ENCODE results near the gene LRMDA. TPM values are rescaled to one million over a fixed set of nuclear protein-coding genes. Genes with fewer than 3 reads are reported as not detected.

LRMDA gene
- total and polyA plus RNA-seq, 2 of the 8 experiments (the other 6 are each of a cell fraction or from before 2014, with no cell fraction given): 0.86 to 2.8 TPM

DNA sequence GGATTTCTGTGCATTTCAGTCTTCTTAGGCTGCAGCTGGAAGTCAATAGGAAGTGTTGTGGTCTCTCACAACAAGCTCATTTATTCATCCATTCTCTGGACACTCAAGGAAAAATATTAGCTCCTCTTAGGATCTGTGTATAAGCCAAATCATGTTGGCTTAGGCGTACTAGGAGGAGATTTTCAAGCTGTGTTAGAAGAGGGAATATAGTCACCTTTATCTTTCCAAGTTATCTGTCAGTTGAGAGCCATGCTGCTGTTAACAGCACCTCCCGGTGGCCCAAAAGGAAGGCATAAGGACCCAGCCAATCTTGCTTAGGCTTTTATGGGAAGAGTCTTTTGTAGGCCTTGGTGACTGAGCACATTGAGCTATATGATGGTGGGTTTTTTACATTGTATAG lies 220.0 kb downstream of the LRMDA start:
- Histone ChIP-seq H4K20me1 (replicated peaks in 1 of 2; ENCODE audit: control insufficient read depth in 1 of 2, insufficient read depth in 2 of 2, low read length in 2 of 2) (no peaks in the 10 kb centered on the region), H3K36me3 (ENCODE audit: control insufficient read depth in 2 of 4, insufficient read depth in 4 of 4, low read length in 3 of 4) (no peaks in the 10 kb centered on the region), H3K4me1 (replicated peaks in 1 of 4; ENCODE audit: control insufficient read depth in 3 of 4, insufficient read depth in 4 of 4, low read length in 3 of 4) (no peaks in the 10 kb centered on the region), H3K79me2 (ENCODE audit: control insufficient read depth in 1 of 2, insufficient read depth in 2 of 2, low read length in 2 of 2) (no peaks in the 10 kb centered on the region), H3K23me2 (ENCODE audit: low read depth, low read length) (no peaks in the 10 kb centered on the region), H2AFZ (ENCODE audit: low read length) (no peak overlapping the region), H3K14ac (ENCODE audit: insufficient read length) (no peak overlapping the region), H3K9ac (replicated peaks in 1 of 4; ENCODE audit: extremely low read depth in 1 of 4, low read depth in 3 of 4, low read length in 3 of 4) (no peak overlapping the region), H3K4ac (replicated peaks; ENCODE audit: insufficient read length, low read depth, low read length) (no peak overlapping the region), H2BK120ac (replicated peaks; ENCODE audit: low read depth, low read length) (no peak overlapping the region), H3K9me3 (ENCODE audit: insufficient read depth in 2 of 2, low read depth in 1 of 2, low read length in 1 of 2) (no peaks in the 10 kb centered on the region), H2BK20ac (ENCODE audit: low read length) (no peak overlapping the region), H2AK5ac (ENCODE audit: low read depth, low read length) (no peak overlapping the region), H3K27me3 (replicated peaks in 1 of 4; ENCODE audit: control insufficient read depth in 3 of 4, extremely low read depth in 1 of 4, insufficient read depth in 3 of 4, low read length in 3 of 4) (peaks cover 0 to 4% (median under 1%) of the 10 kb centered on the region in 4 experiments; a peak in 2 of 7 replicates), H2BK5ac (ENCODE audit: low read depth, low read length) (no peak overlapping the region), H3K27ac (ENCODE audit: low read depth, low read length) (no peak overlapping the region), H3K4me3 (ENCODE audit: extremely low read depth in 1 of 4, insufficient read depth in 2 of 4, low read depth in 3 of 4, low read length in 4 of 4) (no peak overlapping the region), H4K91ac (replicated peaks; ENCODE audit: insufficient read length, low read length) (no peak overlapping the region), H3K23ac (ENCODE audit: insufficient read length) (no peak overlapping the region), H4K5ac (ENCODE audit: insufficient read length, low read depth, low read length) (no peak overlapping the region), H2BK12ac (ENCODE audit: low read depth, low read length) (no peak overlapping the region), H3K4me2 (ENCODE audit: insufficient read depth in 1 of 2, low read depth in 2 of 2, low read length in 2 of 2) (no peak overlapping the region), H4K8ac (ENCODE audit: extremely low read depth, insufficient read depth, low read length) (no peak overlapping the region), H3K79me1 (ENCODE audit: low read depth, low read length) (no peaks in the 10 kb centered on the region), H3K56ac (replicated peaks; ENCODE audit: insufficient read length, low read depth, low read length) (no peak overlapping the region), H3K18ac (ENCODE audit: extremely low read depth, low read length) (no peak overlapping the region), H2BK15ac (ENCODE audit: low read length) (no peak overlapping the region)
- POLR2A ChIA-PET (ENCODE audit: partially characterized antibody): no interaction called here
- FAIRE-seq (peak; percentile 75), DNase-seq (ENCODE audit: low read depth in 1 of 2, low spot score in 2 of 2) (peak in 1 of 2 experiments; percentile 13)
- TF ChIP-seq CBX5 (IDR thresholded peaks at IDR 0.05; ENCODE audit: low read depth, low read length) (no peak), HDAC2 (IDR thresholded peaks at IDR 0.05; ENCODE audit: borderline replicate concordance in 1 of 2, low read depth in 2 of 2, low read length in 2 of 2) (no peak), RAD21 (IDR thresholded peaks at IDR 0.05 in 1 of 2, conservative IDR thresholded peaks at IDR 0.05 in 1 of 2; ENCODE audit: low read depth in 2 of 2, low read length in 2 of 2) (peak; percentile 80 to 91), CHD1 (IDR thresholded peaks at IDR 0.05; ENCODE audit: low read depth, low read length) (no peak), JUN (IDR thresholded peaks at IDR 0.05; ENCODE audit: low read depth, low read length) (no peak), RBBP5 (IDR thresholded peaks at IDR 0.05; ENCODE audit: borderline replicate concordance, low read depth, low read length) (no peak), RNF2 (IDR thresholded peaks at IDR 0.05; ENCODE audit: borderline replicate concordance, low read depth, low read length, missing control alignments, poor library complexity, severe bottlenecking) (no peak), GTF2F1 (IDR thresholded peaks at IDR 0.05; ENCODE audit: borderline replicate concordance, low read depth, low read length) (no peak), NANOG (IDR thresholded peaks at IDR 0.05; ENCODE audit: insufficient read depth, low read depth, low read length, poor library complexity, severe bottlenecking) (no peak)
- TF ChIP-seq, protein P1, sequence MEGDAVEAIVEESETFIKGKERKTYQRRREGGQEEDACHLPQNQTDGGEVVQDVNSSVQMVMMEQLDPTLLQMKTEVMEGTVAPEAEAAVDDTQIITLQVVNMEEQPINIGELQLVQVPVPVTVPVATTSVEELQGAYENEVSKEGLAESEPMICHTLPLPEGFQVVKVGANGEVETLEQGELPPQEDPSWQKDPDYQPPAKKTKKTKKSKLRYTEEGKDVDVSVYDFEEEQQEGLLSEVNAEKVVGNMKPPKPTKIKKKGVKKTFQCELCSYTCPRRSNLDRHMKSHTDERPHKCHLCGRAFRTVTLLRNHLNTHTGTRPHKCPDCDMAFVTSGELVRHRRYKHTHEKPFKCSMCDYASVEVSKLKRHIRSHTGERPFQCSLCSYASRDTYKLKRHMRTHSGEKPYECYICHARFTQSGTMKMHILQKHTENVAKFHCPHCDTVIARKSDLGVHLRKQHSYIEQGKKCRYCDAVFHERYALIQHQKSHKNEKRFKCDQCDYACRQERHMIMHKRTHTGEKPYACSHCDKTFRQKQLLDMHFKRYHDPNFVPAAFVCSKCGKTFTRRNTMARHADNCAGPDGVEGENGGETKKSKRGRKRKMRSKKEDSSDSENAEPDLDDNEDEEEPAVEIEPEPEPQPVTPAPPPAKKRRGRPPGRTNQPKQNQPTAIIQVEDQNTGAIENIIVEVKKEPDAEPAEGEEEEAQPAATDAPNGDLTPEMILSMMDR (IDR thresholded peaks at IDR 0.05; ENCODE audit: control extremely low read depth in 1 of 3, insufficient read depth in 1 of 3, low read depth in 1 of 3, low read length in 3 of 3): peak; percentile 45 to 82 (median 71)
- 93% methylated on average over 2 of the region's 2 CpGs; no CpG with 5 or more reads in 1 of the 2 experiments for WGBS, 2 experiments (ENCODE audit: extremely low coverage in 1 of 2, insufficient coverage in 1 of 2, insufficient read length in 1 of 2, insufficient replicate concordance in 2 of 2, low coverage in 1 of 2, low lambda C conversion rate in 2 of 2, missing lambda C conversion rate in 1 of 2)
- CTCF ChIA-PET (ENCODE audit: partially characterized antibody): interaction anchor here (0.6 to 1.7 kb wide), 19 partner anchors 10 to 1464 kb away, joined by 3 to 6 read pairs (median 4); partner anchors contain the start of gene ZNF503
